ENCODE results near the gene FOXO6. TPM values are rescaled to one million over a fixed set of nuclear protein-coding genes. Genes with fewer than 3 reads are reported as not detected.

FOXO6 gene
- total RNA-seq, 1 donor from 2014 or later, result 0.38 TPM

GRCh38 chr1:41364442-41365319 lies 3.4 kb downstream of the FOXO6 start:
- no peak for DNase-seq (ENCODE audit: low spot score)
- ATAC-seq, result no peak

GRCh38 chr1:41365320-41365633 lies 4.0 kb downstream of the FOXO6 start:
- no peak for ATAC-seq
- no peak for DNase-seq (ENCODE audit: low spot score)

- DNase-seq (ENCODE audit: low spot score), result no peak
- ATAC-seq, result no peak
Observed at GRCh38 chr1:41365772-41366454, 4.7 kb downstream of the FOXO6 start.

- no peak for ATAC-seq
- no peak for DNase-seq (ENCODE audit: low spot score)
Observed at GRCh38 chr1:41366455-41367287, 5.4 kb downstream of the FOXO6 start.

- DNase-seq (ENCODE audit: low spot score), result no peak
- no peak for ATAC-seq
Observed at GRCh38 chr1:41367288-41367642, 6.0 kb downstream of the FOXO6 start.

- ATAC-seq, result no peak
Observed at GRCh38 chr1:41368366-41368765, 7.1 kb downstream of the FOXO6 start.

GRCh38 chr1:41368801-41369200 lies 7.6 kb downstream of the FOXO6 start:
- ATAC-seq, result no peak
- no peak for DNase-seq (ENCODE audit: low spot score)

More at GRCh38 chr1:41368366-41368765, 7.1 kb downstream of the FOXO6 start:
- DNase-seq (ENCODE audit: low spot score), result no peak

GRCh38 chr1:41369531-41369930 lies 8.3 kb downstream of the FOXO6 start:
- no peak for DNase-seq (ENCODE audit: low spot score)

GRCh38 chr1:41370225-41370624 lies 9.0 kb downstream of the FOXO6 start:
- peak; percentile 22 for ATAC-seq
- no peak for DNase-seq (ENCODE audit: low spot score)

More at GRCh38 chr1:41369531-41369930, 8.3 kb downstream of the FOXO6 start:
- ATAC-seq, result no peak

GRCh38 chr1:41370756-41371420 lies 9.7 kb downstream of the FOXO6 start:
- DNase-seq (ENCODE audit: low spot score), result no peak
- no peak for ATAC-seq

- DNase-seq (ENCODE audit: low spot score), result no peak
Observed at GRCh38 chr1:41371630-41372599, 10.7 kb downstream of the FOXO6 start.

GRCh38 chr1:41372600-41372993 lies 11.4 kb downstream of the FOXO6 start:
- ATAC-seq, result no peak

More at GRCh38 chr1:41371630-41372599, 10.7 kb downstream of the FOXO6 start:
- ATAC-seq, result no peak

GRCh38 chr1:41373373-41373772 lies 12.1 kb downstream of the FOXO6 start:
- DNase-seq (ENCODE audit: low spot score), result no peak
- no peak for ATAC-seq

More at GRCh38 chr1:41372600-41372993, 11.4 kb downstream of the FOXO6 start:
- no peak for DNase-seq (ENCODE audit: low spot score)

- DNase-seq (ENCODE audit: low spot score), result no peak
- no peak for ATAC-seq
Observed at GRCh38 chr1:41374711-41375110, 13.5 kb downstream of the FOXO6 start.

GRCh38 chr1:41377397-41377796 lies 16.2 kb downstream of the FOXO6 start:
- DNase-seq (ENCODE audit: low spot score) (no peak), ATAC-seq (no peak)

GRCh38 chr1:41378222-41378621 lies 17.0 kb downstream of the FOXO6 start:
- ATAC-seq (no peak), DNase-seq (ENCODE audit: low spot score) (no peak)

- DNase-seq (ENCODE audit: low spot score) (no peak), ATAC-seq (no peak)
Observed at GRCh38 chr1:41378999-41379737, 17.9 kb downstream of the FOXO6 start.

- DNase-seq (ENCODE audit: low spot score) (no peak), ATAC-seq (no peak)
Observed at GRCh38 chr1:41379738-41380130, 18.5 kb downstream of the FOXO6 start.

GRCh38 chr1:41380195-41380594 lies 19.0 kb downstream of the FOXO6 start:
- DNase-seq (ENCODE audit: low spot score) (no peak), ATAC-seq (no peak)
